K562 (cell line): Measurements from ENCODE around the gene KMT5C. TPM values are rescaled to one million over a fixed set of nuclear protein-coding genes. Genes with fewer than 3 reads are reported as not detected.

Experiments
- CREM ChIP-seq: IDR thresholded peaks from 2 replicates; pipeline ENCODE4 v1.6.1; 2014; ENCODE audit warnings: antibody characterized with exemption, low read depth
- CTBP1 ChIP-seq: fragments of 450-650 bp; IDR thresholded peaks from 2 replicates; pipeline ENCODE4 v1.6.1; 2016; ENCODE audit warnings: borderline replicate concordance
- FOXM1 ChIP-seq, 2 experiments: fragments of 450-650 bp in 1 of 2; sonication (generic) in 1 of 2; formaldehyde crosslinking in 1 of 2; IDR thresholded peaks; 2 replicates each; pipeline versions ENCODE4 v1.6.1 to v1.9.0; 2017 to 2022; ENCODE audit warnings: low read depth in 2 of 2, mild to moderate bottlenecking in 2 of 2, missing genetic modification reagents in 1 of 2, moderate library complexity in 1 of 2
- NEUROD1 ChIP-seq: fragments of 150-350 bp; IDR thresholded peaks from 2 replicates; pipeline ENCODE4 v1.6.1; 2014; ENCODE audit warnings: borderline replicate concordance, low read length, low read depth; ENCODE audit not compliant: partially characterized antibody
- SMAD1 ChIP-seq: fragments of 150-350 bp; IDR thresholded peaks from 2 replicates; pipeline ENCODE4 v1.6.1; 2014; ENCODE audit warnings: low read length, low read depth; ENCODE audit not compliant: partially characterized antibody
- TAF9B ChIP-seq: fragments of 450-650 bp; IDR thresholded peaks from 2 replicates; pipeline ENCODE4 v1.6.1; 2018; ENCODE audit warnings: mild to moderate bottlenecking; ENCODE audit not compliant: partially characterized antibody
- polyA plus RNA-seq, 8 experiments: library from polyadenylated mRNA; depleted of rRNA in 4 of 8; stranded (reverse) in 5 of 8; unstranded in 3 of 8; fragments of >200 nt; fragmentation: Nextera tagmentation in 2 of 8; fragmentation: Illumina TruSeq in 1 of 8; extraction: Ambion mirVana in 2 of 8; extraction: Trizol in 1 of 8; gene quantifications; 2 replicates each; pipeline versions ENCODE4 v1.2.1 to v1.2.3, GENCODE V29; 2011 to 2014; ENCODE audit warnings: inconsistent platforms in 1 of 8, missing spikeins in 1 of 8
- total RNA-seq, 7 experiments: library from RNA; depleted of rRNA in 6 of 7; stranded (reverse); fragments of >200 nt in 6 of 7; fragmentation: Illumina TruSeq in 2 of 7; extraction: Trizol in 2 of 7; gene quantifications; 2 replicates each; pipeline versions ENCODE4 v1.2.1 to v1.2.3, GENCODE V29; 2011 to 2021; ENCODE audit warnings: low replicate concordance in 1 of 7
- TF ChIP-seq, protein P1 (sequence below): fragments of 450-650 bp; IDR thresholded peaks from 2 replicates; pipeline ENCODE4 v1.6.1; 2016
- TF ChIP-seq, protein P2 (sequence below), 3 experiments: IDR thresholded peaks in 2 of 3; conservative IDR thresholded peaks in 1 of 3; 2 replicates each; pipeline ENCODE4 v1.5.1; 2011 to 2012; ENCODE audit warnings: low read length in 3 of 3, mild to moderate bottlenecking in 3 of 3, control low read depth in 2 of 3, improper control_type of control experiment in 1 of 3, inconsistent platforms in 1 of 3, low read depth in 1 of 3, mixed read lengths in 1 of 3, moderate library complexity in 1 of 3; ENCODE audit not compliant: insufficient read depth in 2 of 3

KMT5C gene
- total and polyA plus RNA-seq, 9 of the 15 experiments (the other 6 are each of a cell fraction or from before 2014, with no cell fraction given): 0.15 to 53.5 (median 16.6) TPM

DNA sequence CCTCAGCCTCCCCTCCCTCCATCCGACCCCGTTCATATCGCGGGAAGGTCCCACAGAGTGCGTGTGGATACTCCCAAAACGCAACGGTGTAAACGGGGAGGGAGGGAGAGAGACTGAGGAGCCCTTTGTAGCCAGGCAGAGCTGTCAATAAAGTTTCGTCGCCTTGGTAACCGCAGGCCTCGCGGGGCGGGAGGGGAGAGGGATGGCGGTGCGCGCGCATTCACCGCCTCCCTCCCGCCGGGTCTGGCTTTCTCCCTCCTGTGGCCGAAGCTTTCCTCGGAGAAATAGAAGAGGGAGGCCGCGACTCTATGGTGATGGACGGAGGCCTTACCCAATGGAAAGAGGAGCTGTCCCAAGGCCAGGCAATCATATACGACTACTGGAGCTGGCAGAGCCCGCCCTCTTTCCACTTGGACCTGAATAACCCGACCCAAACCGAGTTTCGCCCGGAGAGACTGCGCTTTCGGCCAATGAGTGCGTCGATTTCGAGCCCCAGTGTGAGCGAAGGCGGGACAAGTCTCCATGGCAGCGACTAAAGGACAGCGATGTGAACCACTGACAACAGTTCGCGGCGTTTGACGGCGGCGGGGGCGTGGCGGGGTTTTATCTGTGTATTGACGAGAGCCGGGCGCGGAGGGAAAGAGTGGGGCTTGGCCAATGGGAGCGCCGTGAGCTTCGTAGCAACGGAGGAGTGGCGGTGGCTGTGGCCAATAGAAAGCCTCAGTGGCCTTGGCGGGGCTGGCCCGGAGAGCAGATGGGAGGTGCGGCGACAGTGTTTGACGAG, at the start of gene KMT5C (continued):
- TF ChIP-seq FOXM1 (IDR thresholded peaks at IDR 0.05; ENCODE audit: low read depth) (peak; percentile 40; the same call in 1 of the 2 replicates), FOXM1 (CRISPR knock-in tag; IDR thresholded peaks at IDR 0.05; ENCODE audit: low read depth) (no peak), NEUROD1 (peak; percentile 97), TAF9B (no peak), SMAD1 (peak; percentile 34), CREM (peak; percentile 97), CTBP1 (peak; percentile 9; the same call in 1 of the 2 replicates)
- TF ChIP-seq, protein P1, sequence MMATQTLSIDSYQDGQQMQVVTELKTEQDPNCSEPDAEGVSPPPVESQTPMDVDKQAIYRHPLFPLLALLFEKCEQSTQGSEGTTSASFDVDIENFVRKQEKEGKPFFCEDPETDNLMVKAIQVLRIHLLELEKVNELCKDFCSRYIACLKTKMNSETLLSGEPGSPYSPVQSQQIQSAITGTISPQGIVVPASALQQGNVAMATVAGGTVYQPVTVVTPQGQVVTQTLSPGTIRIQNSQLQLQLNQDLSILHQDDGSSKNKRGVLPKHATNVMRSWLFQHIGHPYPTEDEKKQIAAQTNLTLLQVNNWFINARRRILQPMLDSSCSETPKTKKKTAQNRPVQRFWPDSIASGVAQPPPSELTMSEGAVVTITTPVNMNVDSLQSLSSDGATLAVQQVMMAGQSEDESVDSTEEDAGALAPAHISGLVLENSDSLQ: peak; percentile 100
- TF ChIP-seq, protein P2, sequence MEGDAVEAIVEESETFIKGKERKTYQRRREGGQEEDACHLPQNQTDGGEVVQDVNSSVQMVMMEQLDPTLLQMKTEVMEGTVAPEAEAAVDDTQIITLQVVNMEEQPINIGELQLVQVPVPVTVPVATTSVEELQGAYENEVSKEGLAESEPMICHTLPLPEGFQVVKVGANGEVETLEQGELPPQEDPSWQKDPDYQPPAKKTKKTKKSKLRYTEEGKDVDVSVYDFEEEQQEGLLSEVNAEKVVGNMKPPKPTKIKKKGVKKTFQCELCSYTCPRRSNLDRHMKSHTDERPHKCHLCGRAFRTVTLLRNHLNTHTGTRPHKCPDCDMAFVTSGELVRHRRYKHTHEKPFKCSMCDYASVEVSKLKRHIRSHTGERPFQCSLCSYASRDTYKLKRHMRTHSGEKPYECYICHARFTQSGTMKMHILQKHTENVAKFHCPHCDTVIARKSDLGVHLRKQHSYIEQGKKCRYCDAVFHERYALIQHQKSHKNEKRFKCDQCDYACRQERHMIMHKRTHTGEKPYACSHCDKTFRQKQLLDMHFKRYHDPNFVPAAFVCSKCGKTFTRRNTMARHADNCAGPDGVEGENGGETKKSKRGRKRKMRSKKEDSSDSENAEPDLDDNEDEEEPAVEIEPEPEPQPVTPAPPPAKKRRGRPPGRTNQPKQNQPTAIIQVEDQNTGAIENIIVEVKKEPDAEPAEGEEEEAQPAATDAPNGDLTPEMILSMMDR (IDR thresholded peaks at IDR 0.05 in 2 of 3, conservative IDR thresholded peaks at IDR 0.05 in 1 of 3; ENCODE audit: insufficient read depth in 2 of 3, low read depth in 1 of 3, low read length in 3 of 3): peak; percentile 30 to 48 (median 40); a peak in 5 of 6 replicates
